Calu3 (cell line): ENCODE results near the gene LYRM9. TPM values are rescaled to one million over a fixed set of nuclear protein-coding genes. Genes with fewer than 3 reads are reported as not detected.

Experiments used
- BruUV-seq: library from RNA; stranded (reverse); fragments of 400-500 nt; replicated peaks from 2 replicates; lab custom pipeline; 2021; lab: Mats Ljungman, UMichigan
- CTCF ChIA-PET: fragments of 300-600 bp; sonication (Branson Sonifier 250); formaldehyde crosslinking; loops from one replicate; lab custom pipeline; 2022; ENCODE audit warnings: antibody characterized with exemption; lab: Charles Lee
- DNase-seq: peaks from one replicate; pipeline ENCODE4 v3.0.0; 2022
- H3K27ac Mint-ChIP-seq: one replicate; pipeline ENCODE4 v1.8.0; 2022; ENCODE audit warnings: mixed read lengths; ENCODE audit not compliant: unreplicated experiment
- H3K27me3 Mint-ChIP-seq: one replicate; pipeline ENCODE4 v1.8.0; 2022; ENCODE audit warnings: mixed read lengths; ENCODE audit not compliant: unreplicated experiment
- H3K36me3 Mint-ChIP-seq: one replicate; pipeline ENCODE4 v1.8.0; 2022; ENCODE audit warnings: mild to moderate bottlenecking, moderate library complexity, mixed read lengths; ENCODE audit not compliant: insufficient read depth, unreplicated experiment
- H3K4me1 Mint-ChIP-seq: one replicate; pipeline ENCODE4 v1.8.0; 2022; ENCODE audit warnings: mild to moderate bottlenecking, low read depth, mixed read lengths; ENCODE audit not compliant: unreplicated experiment
- H3K4me3 Mint-ChIP-seq: one replicate; pipeline ENCODE4 v1.8.0; 2022; ENCODE audit warnings: mild to moderate bottlenecking, low read depth, moderate library complexity, mixed read lengths; ENCODE audit not compliant: unreplicated experiment
- H3K9me3 Mint-ChIP-seq: one replicate; pipeline ENCODE4 v1.8.0; 2022; ENCODE audit warnings: low read depth, mixed read lengths; ENCODE audit not compliant: unreplicated experiment
- CTCF ChIP-seq: fragments of 200-600 bp; IDR thresholded peaks from one replicate; pipeline ENCODE4 v1.8.0; 2022; ENCODE audit warnings: antibody characterized with exemption; ENCODE audit not compliant: unreplicated experiment
- intact Hi-C: fragments of 100-400 bp; cut with micrococcal nuclease; formaldehyde crosslinking; loops from one replicate; pipeline ENCODE4 v1.10.0; 2022; ENCODE audit not compliant: unreplicated experiment
- total RNA-seq: library from RNA; stranded (reverse); gene quantifications from 2 replicates; pipeline ENCODE4 v1.2.3, GENCODE V29; 2022

Gene LYRM9
- total RNA-seq, 1 experiment from 2014 or later = 1.7 TPM

- no TSS peak for BruUV-seq
- H3K9me3 Mint-ChIP-seq = no peaks in the 10 kb centered on the region
- no peaks in the 10 kb centered on the region for H3K4me1 Mint-ChIP-seq
- H3K36me3 Mint-ChIP-seq = no peaks in the 10 kb centered on the region
- intact Hi-C loops = no loop called here
- H3K4me3 Mint-ChIP-seq = no peak overlapping the region
- no peak for DNase-seq
- no peak for TF ChIP-seq CTCF
- peaks cover 24% of the 10 kb centered on the region for H3K27me3 Mint-ChIP-seq
- no peak overlapping the region for H3K27ac Mint-ChIP-seq
- CTCF ChIA-PET = interaction anchor here (0.6 to 4.9 kb wide), 4 partner anchors 11 to 369 kb away, joined by 3 to 65 read pairs (median 8); partner anchors contain the start of gene LYRM9
Measured at GRCh38 chr17:27882162-27882840, 10.9 kb downstream of the LYRM9 start.

- TF ChIP-seq CTCF = peak; percentile 76
- no peak overlapping the region for H3K4me3 Mint-ChIP-seq
- CTCF ChIA-PET = interaction anchor here (0.5 to 4.9 kb wide), 10 partner anchors 13 to 429 kb away, joined by 3 to 65 read pairs (median 6); partner anchors contain the start of genes LYRM9 and NOS2
Measured at GRCh38 chr17:27879987-27880608, 13.1 kb downstream of the LYRM9 start.

GRCh38 chr17:27878776-27879562, 14.2 kb downstream of the LYRM9 start:
- CTCF ChIA-PET = interaction anchor here (1.4 to 4.9 kb wide), 2 partner anchors 74 to 118 kb away, joined by 38 to 65 read pairs; no protein-coding TSS in a partner anchor
- DNase-seq = no peak
- no peak overlapping the region for H3K4me3 Mint-ChIP-seq
- no peaks in the 10 kb centered on the region for H3K4me1 Mint-ChIP-seq
- H3K9me3 Mint-ChIP-seq = no peaks in the 10 kb centered on the region
- intact Hi-C loops = no loop called here
- peaks cover 26% of the 10 kb centered on the region for H3K27me3 Mint-ChIP-seq
- no TSS peak for BruUV-seq
- H3K27ac Mint-ChIP-seq = no peak overlapping the region
- TF ChIP-seq CTCF = no peak
- H3K36me3 Mint-ChIP-seq = no peaks in the 10 kb centered on the region

More at GRCh38 chr17:27879987-27880608, 13.1 kb downstream of the LYRM9 start:
- no TSS peak for BruUV-seq
- H3K27ac Mint-ChIP-seq = no peak overlapping the region
- H3K9me3 Mint-ChIP-seq = no peaks in the 10 kb centered on the region
- H3K36me3 Mint-ChIP-seq = no peaks in the 10 kb centered on the region
- intact Hi-C loops = loop anchor here (1.0 kb wide), 3 partner anchors 75 to 226 kb away; no protein-coding TSS in a partner anchor
- H3K4me1 Mint-ChIP-seq = no peaks in the 10 kb centered on the region
- DNase-seq = peak; percentile 80
- peaks cover 32% of the 10 kb centered on the region for H3K27me3 Mint-ChIP-seq

- CTCF ChIA-PET = no interaction called here
- BruUV-seq = no TSS peak
- no peak for DNase-seq
- intact Hi-C loops = no loop called here
- Mint-ChIP-seq H3K9me3 (no peaks in the 10 kb centered on the region), H3K4me3 (no peak overlapping the region), H3K27me3 (peaks cover 43% of the 10 kb centered on the region), H3K4me1 (no peaks in the 10 kb centered on the region), H3K36me3 (no peaks in the 10 kb centered on the region), H3K27ac (no peak overlapping the region)
- no peak for TF ChIP-seq CTCF
Measured at GRCh38 chr17:27873746-27874145, 19.4 kb downstream of the LYRM9 start.
